PC-3 (cell line): ENCODE data around the gene CNTLN. TPM values are rescaled to one million over a fixed set of nuclear protein-coding genes. Genes with fewer than 3 reads are reported as not detected.

Experiments
- ATAC-seq: fragments of 200-7000 bp; cut with Tn5 transposase; 2 replicates; pipeline ENCODE4 v1.9.1; 2020; ENCODE audit warnings: mild to moderate bottlenecking, moderate library complexity
- BruUV-seq: library from RNA; stranded (reverse); fragments of 400-500 nt; replicated peaks from 2 replicates; lab custom pipeline; 2021; lab: Mats Ljungman, UMichigan
- CTCF ChIA-PET: fragments of 300-600 bp; sonication (Branson Sonifier 250); formaldehyde crosslinking; loops from one replicate; lab custom pipeline; 2022; ENCODE audit warnings: antibody characterized with exemption; lab: Charles Lee
- POLR2A ChIA-PET: fragments of 300-600 bp; sonication (Branson Sonifier 250); formaldehyde crosslinking; loops from one replicate; lab custom pipeline; 2022; ENCODE audit warnings: antibody characterized with exemption; ENCODE audit not compliant: unreplicated experiment; lab: Charles Lee
- DNase-seq: peaks from one replicate; pipeline ENCODE4 v3.0.0-alpha.2; 2015
- H2AFZ ChIP-seq: fragments of 300-600 bp; sonication (generic); 2 replicates; pipeline ENCODE4 v1.6.0; 2016; ENCODE audit warnings: antibody characterized with exemption, low read length
- H3F3A ChIP-seq: fragments of 300-600 bp; sonication (generic); one replicate; pipeline ENCODE4 v1.6.0; 2017; ENCODE audit warnings: antibody characterized with exemption, low read length, control low read depth, mild to moderate bottlenecking; ENCODE audit not compliant: unreplicated experiment
- H3K27ac ChIP-seq: fragments of 300-600 bp; sonication (generic); 2 replicates; pipeline ENCODE4 v1.5.1; 2016; ENCODE audit warnings: mild to moderate bottlenecking, low read length
- H3K27me3 ChIP-seq: fragments of 300-600 bp; sonication (generic); 2 replicates; pipeline ENCODE4 v1.6.1; 2016; ENCODE audit warnings: low read length, mixed read lengths
- H3K36me3 ChIP-seq: fragments of 300-600 bp; sonication (generic); 2 replicates; pipeline ENCODE4 v1.6.1; 2016; ENCODE audit warnings: low read depth, mixed run types, low read length, mixed read lengths
- H3K4me1 ChIP-seq: fragments of 300-600 bp; sonication (generic); 2 replicates; pipeline ENCODE4 v1.5.1; 2016; ENCODE audit warnings: low read length; ENCODE audit not compliant: insufficient read depth
- H3K4me2 ChIP-seq: fragments of 300-600 bp; sonication (generic); 2 replicates; pipeline ENCODE4 v1.6.0; 2016; ENCODE audit warnings: low read length
- H3K4me3 ChIP-seq: fragments of 300-600 bp; sonication (generic); 2 replicates; pipeline ENCODE4 v1.5.1; 2016; ENCODE audit warnings: mild to moderate bottlenecking, low read length, mixed read lengths
- H3K79me2 ChIP-seq: fragments of 300-600 bp; sonication (generic); 2 replicates; pipeline ENCODE4 v1.6.1; 2017; ENCODE audit warnings: low read length, mixed read lengths
- H3K9ac ChIP-seq: fragments of 300-600 bp; sonication (generic); 2 replicates; pipeline ENCODE4 v1.6.0; 2016; ENCODE audit warnings: mild to moderate bottlenecking, low read length
- H3K9me2 ChIP-seq: fragments of 300-600 bp; sonication (generic); replicated peaks from 2 replicates; pipeline ENCODE4 v1.6.1; 2016; ENCODE audit warnings: mixed run types, low read length, mixed read lengths
- H3K9me3 ChIP-seq: fragments of 300-600 bp; sonication (generic); 2 replicates; pipeline ENCODE4 v1.6.1; 2016; ENCODE audit warnings: low read length, mixed read lengths
- H4K20me1 ChIP-seq: fragments of 300-600 bp; sonication (generic); 2 replicates; pipeline ENCODE4 v1.6.1; 2016; ENCODE audit warnings: low read length, mixed read lengths
- EZH2 ChIP-seq: fragments of 300-600 bp; sonication (generic); IDR thresholded peaks from one replicate; pipeline ENCODE4 v1.6.1; 2017; ENCODE audit warnings: antibody characterized with exemption, mild to moderate bottlenecking, low read length; ENCODE audit not compliant: unreplicated experiment
- EZH2phosphoT487 ChIP-seq: fragments of 300-600 bp; sonication (generic); IDR thresholded peaks from 2 replicates; pipeline ENCODE4 v1.6.1; 2018; ENCODE audit warnings: mild to moderate bottlenecking, antibody characterized with exemption, low read length, borderline replicate concordance
- intact Hi-C: fragments of 100-400 bp; cut with micrococcal nuclease; formaldehyde crosslinking; loops from 2 replicates; pipeline ENCODE4 v1.9.0; 2023
- total RNA-seq: library from RNA; depleted of rRNA; stranded (reverse); fragments of >200 nt; gene quantifications from 2 replicates; pipeline ENCODE4 v1.2.3, GENCODE V29; 2014
- TF ChIP-seq, protein P1 (sequence below): fragments of 300-600 bp; sonication (generic); conservative IDR thresholded peaks from 2 replicates; pipeline ENCODE4 v1.5.1; 2017; ENCODE audit warnings: antibody characterized with exemption, low read depth, mild to moderate bottlenecking, low read length

Gene CNTLN
- total RNA-seq, 1 experiment from 2014 or later = 6.9 TPM

DNA sequence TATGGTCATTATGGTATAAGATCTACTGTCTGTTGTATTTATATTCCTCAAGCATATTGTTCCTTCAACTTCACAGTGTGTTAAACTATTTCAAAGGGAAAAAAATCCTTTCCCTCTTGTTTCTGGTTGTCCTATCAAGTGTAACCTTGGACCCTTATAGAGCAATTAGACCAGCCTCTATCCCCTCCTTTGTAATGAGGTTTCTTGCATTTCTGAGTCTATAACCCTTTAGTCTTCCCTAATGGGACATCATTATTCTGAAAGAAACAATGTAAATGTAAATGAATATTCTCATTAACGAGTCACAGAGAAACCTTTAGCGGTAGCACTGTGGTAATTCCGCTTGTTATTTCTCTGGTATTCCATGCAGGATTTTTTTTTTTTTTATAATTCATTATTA, 197.3 kb downstream of the CNTLN start:
- Histone ChIP-seq H3K9ac (no peak overlapping the region), H3K79me2 (no peaks in the 10 kb centered on the region), H3F3A (no peaks in the 10 kb centered on the region), H4K20me1 (no peaks in the 10 kb centered on the region), H3K4me3 (no peak overlapping the region), H3K4me1 (no peaks in the 10 kb centered on the region), H3K9me3 (no peaks in the 10 kb centered on the region), H3K27ac (no peak overlapping the region), H3K36me3 (no peaks in the 10 kb centered on the region), H3K9me2 (no peaks in the 10 kb centered on the region), H2AFZ (no peak overlapping the region), H3K27me3 (no peaks in the 10 kb centered on the region), H3K4me2 (no peak overlapping the region)
- TF ChIP-seq EZH2phosphoT487 = no peak
- TF ChIP-seq, protein P1, sequence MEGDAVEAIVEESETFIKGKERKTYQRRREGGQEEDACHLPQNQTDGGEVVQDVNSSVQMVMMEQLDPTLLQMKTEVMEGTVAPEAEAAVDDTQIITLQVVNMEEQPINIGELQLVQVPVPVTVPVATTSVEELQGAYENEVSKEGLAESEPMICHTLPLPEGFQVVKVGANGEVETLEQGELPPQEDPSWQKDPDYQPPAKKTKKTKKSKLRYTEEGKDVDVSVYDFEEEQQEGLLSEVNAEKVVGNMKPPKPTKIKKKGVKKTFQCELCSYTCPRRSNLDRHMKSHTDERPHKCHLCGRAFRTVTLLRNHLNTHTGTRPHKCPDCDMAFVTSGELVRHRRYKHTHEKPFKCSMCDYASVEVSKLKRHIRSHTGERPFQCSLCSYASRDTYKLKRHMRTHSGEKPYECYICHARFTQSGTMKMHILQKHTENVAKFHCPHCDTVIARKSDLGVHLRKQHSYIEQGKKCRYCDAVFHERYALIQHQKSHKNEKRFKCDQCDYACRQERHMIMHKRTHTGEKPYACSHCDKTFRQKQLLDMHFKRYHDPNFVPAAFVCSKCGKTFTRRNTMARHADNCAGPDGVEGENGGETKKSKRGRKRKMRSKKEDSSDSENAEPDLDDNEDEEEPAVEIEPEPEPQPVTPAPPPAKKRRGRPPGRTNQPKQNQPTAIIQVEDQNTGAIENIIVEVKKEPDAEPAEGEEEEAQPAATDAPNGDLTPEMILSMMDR = no peak
- TF ChIP-seq EZH2 = no peak
- ChIA-PET POLR2A (no interaction called here), CTCF (no interaction called here)
- ATAC-seq = no peak
- no TSS peak for BruUV-seq
- intact Hi-C loops = no loop called here
- no peak for DNase-seq

DNA sequence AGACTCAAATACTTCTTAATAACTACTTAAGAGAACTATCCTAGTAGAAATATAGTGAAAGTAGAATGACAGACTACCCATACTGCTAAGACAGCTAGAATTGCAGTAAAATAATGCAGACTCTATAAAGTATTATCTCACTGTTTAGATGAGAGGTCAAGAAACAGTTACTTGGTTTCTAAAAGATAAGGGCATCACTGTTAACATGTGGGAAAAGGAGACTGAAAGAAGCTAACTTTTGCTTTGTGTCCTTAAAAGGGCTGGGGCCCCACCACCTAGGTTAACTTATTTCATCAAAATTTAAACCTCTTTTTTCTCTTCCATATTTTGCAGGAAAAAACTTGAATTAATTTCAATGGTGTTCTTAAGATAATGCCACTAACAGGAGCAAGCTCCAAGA, 204.3 kb downstream of the CNTLN start:
- no peak for ATAC-seq
- Histone ChIP-seq H3K9me2 (no peaks in the 10 kb centered on the region), H3K4me1 (no peaks in the 10 kb centered on the region), H4K20me1 (no peaks in the 10 kb centered on the region), H3K9me3 (no peaks in the 10 kb centered on the region), H3K4me3 (no peak overlapping the region), H3K36me3 (no peaks in the 10 kb centered on the region), H3K27me3 (no peaks in the 10 kb centered on the region), H3K9ac (no peak overlapping the region), H3K27ac (no peak overlapping the region), H2AFZ (no peak overlapping the region), H3F3A (no peaks in the 10 kb centered on the region), H3K4me2 (no peak overlapping the region), H3K79me2 (no peaks in the 10 kb centered on the region)
- POLR2A ChIA-PET = no interaction called here
- CTCF ChIA-PET = no interaction called here
- no TSS peak for BruUV-seq
- intact Hi-C loops = no loop called here
- TF ChIP-seq, protein P1 = no peak
- TF ChIP-seq EZH2phosphoT487 (no peak), EZH2 (no peak)
- no peak for DNase-seq

DNA sequence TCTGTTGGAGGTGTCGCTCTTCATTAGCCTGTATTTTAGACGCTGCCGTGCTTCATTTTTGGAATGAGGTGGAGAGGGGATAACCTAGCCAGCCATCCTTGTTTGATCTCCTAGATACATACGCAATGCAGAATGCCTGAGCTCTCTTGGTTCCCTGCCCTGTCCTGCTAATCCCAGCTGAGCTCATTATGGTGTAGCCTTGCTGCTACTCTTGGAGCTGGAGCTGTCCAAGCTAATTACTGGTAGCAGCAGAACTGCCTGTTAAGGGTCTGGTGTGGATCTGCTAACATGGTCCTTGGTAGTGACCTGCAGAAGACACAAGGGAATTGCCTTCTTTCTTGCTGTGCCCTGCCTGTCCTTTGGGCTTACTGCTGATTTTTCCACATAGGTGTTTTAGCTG, 207.9 kb downstream of the CNTLN start:
- H3K4me2 ChIP-seq = no peak overlapping the region
- H4K20me1 ChIP-seq = no peaks in the 10 kb centered on the region
- BruUV-seq = no TSS peak
- H3K9me2 ChIP-seq = no peaks in the 10 kb centered on the region
- ChIA-PET POLR2A (no interaction called here), CTCF (no interaction called here)
- intact Hi-C loops = no loop called here
- no peak overlapping the region for H3K27ac ChIP-seq
- H3K9me3 ChIP-seq = no peaks in the 10 kb centered on the region
- no peak overlapping the region for H2AFZ ChIP-seq
- H3K79me2 ChIP-seq = no peaks in the 10 kb centered on the region
- no peak for DNase-seq
- ATAC-seq = no peak
- H3F3A ChIP-seq = no peaks in the 10 kb centered on the region
- no peaks in the 10 kb centered on the region for H3K27me3 ChIP-seq
- no peak overlapping the region for H3K4me3 ChIP-seq
- no peaks in the 10 kb centered on the region for H3K4me1 ChIP-seq
- H3K36me3 ChIP-seq = no peaks in the 10 kb centered on the region
- TF ChIP-seq EZH2phosphoT487 = no peak
- TF ChIP-seq EZH2 = no peak
- TF ChIP-seq, protein P1 = no peak
- no peak overlapping the region for H3K9ac ChIP-seq
